Ectodermal cell (in vitro differentiated cells): ENCODE results near the gene PGAM1.

Source experiments
- H3K27ac ChIP-seq: 2 replicates; pipeline ENCODE4 v1.7.0; 2013; ENCODE audit warnings: mild to moderate bottlenecking, low read depth, low read length; ENCODE audit not compliant: insufficient read depth, poor library complexity, severe bottlenecking
- H3K27me3 ChIP-seq: 2 replicates; pipeline ENCODE4 v1.7.0; 2013; ENCODE audit warnings: mild to moderate bottlenecking, low read length; ENCODE audit not compliant: insufficient read depth, control insufficient read depth, poor library complexity, severe bottlenecking
- H3K36me3 ChIP-seq: one replicate; pipeline ENCODE4 v1.7.0; 2013; ENCODE audit warnings: low read length; ENCODE audit not compliant: control insufficient read depth, insufficient read depth
- H3K4me1 ChIP-seq: one replicate; pipeline ENCODE4 v1.7.0; 2013; ENCODE audit warnings: low read length; ENCODE audit not compliant: control insufficient read depth, insufficient read depth
- H3K4me3 ChIP-seq: 2 replicates; pipeline ENCODE4 v1.7.0; 2013; ENCODE audit warnings: low read depth, low read length, control low read depth; ENCODE audit not compliant: insufficient read depth
- H3K9me3 ChIP-seq: 2 replicates; pipeline ENCODE4 v1.7.0; 2013; ENCODE audit warnings: mild to moderate bottlenecking, low read length, moderate library complexity; ENCODE audit not compliant: control insufficient read depth
- WGBS, 2 experiments: methylation state at CpG; one replicate each; pipeline ENCODE4 v1.1.7; 2013; ENCODE audit warnings: missing lambda C conversion rate in 2 of 2; 5-methylcytosine and 5-hydroxymethylcytosine counted together

The PGAM1 gene

DNA sequence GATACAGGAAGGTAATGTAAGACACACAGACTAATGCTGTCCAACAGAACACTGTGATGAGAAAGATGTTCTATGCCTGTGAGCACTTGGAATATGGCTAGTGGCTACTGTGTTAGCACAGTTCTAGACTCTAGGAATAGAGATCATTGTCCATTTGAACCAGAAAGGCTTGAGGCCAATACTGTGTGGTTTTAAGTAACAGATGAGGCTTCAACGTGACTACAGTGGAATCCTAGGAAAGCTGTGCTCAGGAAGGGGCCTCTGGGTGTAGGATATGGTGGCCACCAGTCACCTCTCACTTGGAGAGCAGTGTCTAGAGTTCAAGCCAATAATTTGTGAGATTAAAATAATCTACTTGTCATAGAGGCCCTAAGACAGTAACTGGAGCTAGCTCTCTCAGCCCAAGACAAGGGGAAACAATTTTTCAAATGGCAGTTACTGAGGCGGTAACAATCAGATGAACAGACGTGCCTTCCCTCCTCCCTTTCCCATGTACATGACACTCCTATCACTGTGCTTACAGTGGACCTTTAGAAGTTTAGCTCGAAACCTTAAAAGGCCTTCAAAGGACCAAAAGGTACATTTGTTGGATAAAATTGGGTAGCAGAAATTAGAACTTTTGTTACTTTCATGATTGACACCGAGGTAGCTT, 30.2 kb downstream of the PGAM1 start:
- Histone ChIP-seq H3K9me3 (no peaks in the 10 kb centered on the region), H3K4me1 (no peaks in the 10 kb centered on the region), H3K27me3 (no peaks in the 10 kb centered on the region), H3K27ac (no peak overlapping the region), H3K36me3 (peaks cover 73% of the 10 kb centered on the region), H3K4me3 (no peak overlapping the region)
- 73 to 78% methylated on average over 5 of the region's 5 CpGs for WGBS, 2 experiments

- H3K4me1 ChIP-seq: no peaks in the 10 kb centered on the region
- H3K4me3 ChIP-seq: no peak overlapping the region
- no peaks in the 10 kb centered on the region for H3K27me3 ChIP-seq
- H3K36me3 ChIP-seq: peaks cover 74% of the 10 kb centered on the region
- H3K27ac ChIP-seq: no peak overlapping the region
- H3K9me3 ChIP-seq: no peaks in the 10 kb centered on the region
- 93 to 94% methylated on average over 3 of the region's 3 CpGs for WGBS, 2 experiments
Observed at GRCh38 chr10:97456686-97457065, 30.7 kb downstream of the PGAM1 start.

GRCh38 chr10:97459111-97459510, 33.1 kb downstream of the PGAM1 start:
- Histone ChIP-seq H3K4me3 (no peak overlapping the region), H3K9me3 (no peaks in the 10 kb centered on the region), H3K36me3 (peaks cover 83% of the 10 kb centered on the region), H3K27ac (no peak overlapping the region), H3K4me1 (no peaks in the 10 kb centered on the region), H3K27me3 (no peaks in the 10 kb centered on the region)
- 96% methylated on average over 7 of the region's 7 CpGs for WGBS, 2 experiments

DNA sequence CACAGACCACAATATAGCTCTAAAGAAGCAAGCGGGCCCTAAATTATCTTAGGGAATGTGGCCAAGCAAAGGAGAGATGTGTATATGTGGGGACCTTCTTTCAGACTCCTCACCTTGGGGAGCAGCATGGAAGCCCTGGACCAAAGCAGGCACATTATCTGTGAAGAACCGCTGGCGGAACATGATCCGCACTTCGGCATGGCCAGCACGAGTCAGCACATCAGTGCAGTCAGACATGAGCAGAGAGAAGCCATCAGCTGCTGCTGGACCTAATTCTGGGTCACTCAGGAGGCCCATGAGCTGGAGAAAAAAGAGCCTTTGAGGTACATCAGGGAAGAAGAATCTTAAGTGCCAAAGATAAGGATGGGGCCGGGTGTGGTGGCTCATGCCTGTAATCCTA, 33.9 kb downstream of the PGAM1 start:
- H3K4me1 ChIP-seq: no peaks in the 10 kb centered on the region
- H3K27ac ChIP-seq: no peak overlapping the region
- no peaks in the 10 kb centered on the region for H3K9me3 ChIP-seq
- 81 to 83% methylated on average over 7 of the region's 7 CpGs for WGBS, 2 experiments
- no peak overlapping the region for H3K4me3 ChIP-seq
- H3K36me3 ChIP-seq: peaks cover 82% of the 10 kb centered on the region
- no peaks in the 10 kb centered on the region for H3K27me3 ChIP-seq

GRCh38 chr10:97462309-97462708, 36.3 kb downstream of the PGAM1 start:
- WGBS, 2 experiments: 94 to 95% methylated on average over 2 of the region's 2 CpGs
- Histone ChIP-seq H3K27ac (no peak overlapping the region), H3K4me3 (no peak overlapping the region), H3K36me3 (peaks cover 78% of the 10 kb centered on the region), H3K27me3 (no peaks in the 10 kb centered on the region), H3K9me3 (no peaks in the 10 kb centered on the region), H3K4me1 (no peaks in the 10 kb centered on the region)

DNA sequence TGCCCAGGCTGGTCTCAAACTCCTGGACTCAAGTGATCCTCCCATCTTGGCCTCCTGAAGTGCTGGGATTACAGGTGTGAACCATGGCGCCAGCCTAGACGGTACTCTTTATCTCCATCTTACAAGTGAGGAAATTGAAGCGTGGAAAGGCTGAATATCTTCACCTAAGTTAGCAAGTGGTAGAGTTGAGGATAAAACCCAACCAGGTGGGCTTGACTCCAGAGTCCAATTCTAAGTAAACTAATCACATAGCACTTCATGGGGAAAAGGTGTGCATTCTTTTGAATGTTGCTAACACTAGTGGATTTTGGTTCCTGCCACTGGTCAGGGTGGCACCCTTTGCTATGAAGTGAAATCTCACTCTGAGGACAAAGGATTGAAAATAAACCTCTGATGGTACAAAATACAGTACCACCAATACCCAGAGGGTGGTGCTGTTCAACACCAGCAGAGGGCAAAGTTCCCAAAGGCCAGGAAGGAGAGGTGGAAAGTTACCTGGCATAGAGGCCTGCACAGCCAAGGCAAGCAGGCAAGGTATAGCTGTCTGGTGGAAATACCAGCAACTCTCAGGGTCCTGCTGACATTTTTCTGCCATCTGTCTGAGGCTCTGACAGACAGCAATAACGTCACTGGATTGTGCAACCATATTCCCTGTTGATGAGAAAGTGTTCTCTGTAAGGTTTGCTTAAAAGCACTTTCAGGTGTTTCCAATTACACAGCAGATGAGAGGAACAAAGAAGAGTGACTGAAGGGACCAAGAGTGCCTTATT, 37.6 kb downstream of the PGAM1 start:
- Histone ChIP-seq H3K27ac (no peak overlapping the region), H3K4me3 (no peak overlapping the region), H3K4me1 (no peaks in the 10 kb centered on the region), H3K36me3 (peaks cover 79% of the 10 kb centered on the region), H3K9me3 (no peaks in the 10 kb centered on the region), H3K27me3 (no peaks in the 10 kb centered on the region)
- WGBS, 2 experiments: 92 to 94% methylated on average over 4 of the region's 4 CpGs

DNA sequence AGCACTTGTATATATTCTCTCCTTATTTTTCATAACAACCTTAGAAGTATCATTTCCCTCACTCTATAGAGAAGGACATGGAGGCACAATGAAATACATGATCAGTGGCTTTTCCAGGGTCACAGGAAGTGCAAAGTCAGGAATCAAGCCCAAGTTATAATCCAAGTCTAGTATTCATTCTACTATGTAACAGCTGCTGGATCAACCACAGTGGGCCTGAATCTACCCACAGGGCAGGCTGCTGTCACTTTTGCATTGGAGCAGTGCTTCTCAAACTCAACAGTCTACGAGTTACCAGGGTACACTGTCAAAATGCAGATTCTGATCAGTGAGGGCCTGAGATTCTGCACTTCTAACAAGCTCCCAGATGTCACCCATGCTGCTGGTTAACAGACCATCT, 38.2 kb downstream of the PGAM1 start:
- Histone ChIP-seq H3K36me3 (peaks cover 79% of the 10 kb centered on the region), H3K9me3 (no peaks in the 10 kb centered on the region), H3K4me1 (no peaks in the 10 kb centered on the region), H3K27me3 (no peaks in the 10 kb centered on the region), H3K4me3 (no peak overlapping the region), H3K27ac (no peak overlapping the region)
- 91 to 93% methylated on average over 1 of the region's 1 CpG for WGBS, 2 experiments

- 93 to 96% methylated on average over 7 of the region's 7 CpGs for WGBS, 2 experiments
- no peak overlapping the region for H3K4me3 ChIP-seq
- no peaks in the 10 kb centered on the region for H3K27me3 ChIP-seq
- no peak overlapping the region for H3K27ac ChIP-seq
- H3K4me1 ChIP-seq: no peaks in the 10 kb centered on the region
- no peaks in the 10 kb centered on the region for H3K9me3 ChIP-seq
- H3K36me3 ChIP-seq: peaks cover 78% of the 10 kb centered on the region
Observed at GRCh38 chr10:97465982-97466381, 40.0 kb downstream of the PGAM1 start.

GRCh38 chr10:97466755-97467154, 40.8 kb downstream of the PGAM1 start:
- 92 to 97% methylated on average over 4 of the region's 4 CpGs for WGBS, 2 experiments
- Histone ChIP-seq H3K27me3 (no peaks in the 10 kb centered on the region), H3K36me3 (peaks cover 70% of the 10 kb centered on the region)

GRCh38 chr10:97468162-97468561, 42.2 kb downstream of the PGAM1 start:
- H3K4me1 ChIP-seq: no peaks in the 10 kb centered on the region
- no peaks in the 10 kb centered on the region for H3K27me3 ChIP-seq
- 93 to 95% methylated on average over 3 of the region's 3 CpGs for WGBS, 2 experiments
- H3K36me3 ChIP-seq: peaks cover 61% of the 10 kb centered on the region
- no peak overlapping the region for H3K4me3 ChIP-seq
- no peaks in the 10 kb centered on the region for H3K9me3 ChIP-seq
- H3K27ac ChIP-seq: no peak overlapping the region

More at GRCh38 chr10:97466755-97467154, 40.8 kb downstream of the PGAM1 start:
- no peak overlapping the region for H3K4me3 ChIP-seq
- no peak overlapping the region for H3K27ac ChIP-seq
- no peaks in the 10 kb centered on the region for H3K4me1 ChIP-seq
- H3K9me3 ChIP-seq: no peaks in the 10 kb centered on the region
